VCaP (cell line): ENCODE data around the gene PRR15L.
A peak's percentile ranks its signal among the peaks of the same experiment; 100 is the strongest.

Experiments
- H3K27ac ChIP-seq: fragments of 450-650 bp; 2 replicates; pipeline ENCODE4 v1.5.1; 2017
- TF ChIP-seq, protein P1 (sequence below): fragments of 450-650 bp; conservative IDR thresholded peaks from 2 replicates; pipeline ENCODE4 v1.5.1; 2017; ENCODE audit warnings: mild to moderate bottlenecking, moderate library complexity

The PRR15L gene

DNA sequence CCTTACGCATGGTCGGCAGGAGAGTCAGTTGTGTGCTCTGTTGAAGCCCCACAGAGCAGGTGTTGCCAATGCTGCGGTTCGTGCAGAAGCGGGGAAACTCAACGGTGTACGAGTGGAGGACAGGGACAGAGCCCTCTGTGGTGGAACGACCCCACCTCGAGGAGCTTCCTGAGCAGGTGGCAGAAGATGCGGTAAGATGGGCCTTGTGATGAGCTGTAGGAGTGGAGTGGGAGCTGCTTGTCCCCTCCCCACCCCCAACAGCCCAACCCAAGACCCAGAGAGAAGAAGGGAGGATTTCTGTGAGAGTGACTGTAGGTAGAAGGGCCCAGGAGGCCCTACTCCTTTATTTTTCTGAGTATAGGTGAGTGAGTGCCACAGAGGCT, 18.1 kb upstream of the PRR15L start:
- no peak overlapping the region for H3K27ac ChIP-seq
- TF ChIP-seq, protein P1, sequence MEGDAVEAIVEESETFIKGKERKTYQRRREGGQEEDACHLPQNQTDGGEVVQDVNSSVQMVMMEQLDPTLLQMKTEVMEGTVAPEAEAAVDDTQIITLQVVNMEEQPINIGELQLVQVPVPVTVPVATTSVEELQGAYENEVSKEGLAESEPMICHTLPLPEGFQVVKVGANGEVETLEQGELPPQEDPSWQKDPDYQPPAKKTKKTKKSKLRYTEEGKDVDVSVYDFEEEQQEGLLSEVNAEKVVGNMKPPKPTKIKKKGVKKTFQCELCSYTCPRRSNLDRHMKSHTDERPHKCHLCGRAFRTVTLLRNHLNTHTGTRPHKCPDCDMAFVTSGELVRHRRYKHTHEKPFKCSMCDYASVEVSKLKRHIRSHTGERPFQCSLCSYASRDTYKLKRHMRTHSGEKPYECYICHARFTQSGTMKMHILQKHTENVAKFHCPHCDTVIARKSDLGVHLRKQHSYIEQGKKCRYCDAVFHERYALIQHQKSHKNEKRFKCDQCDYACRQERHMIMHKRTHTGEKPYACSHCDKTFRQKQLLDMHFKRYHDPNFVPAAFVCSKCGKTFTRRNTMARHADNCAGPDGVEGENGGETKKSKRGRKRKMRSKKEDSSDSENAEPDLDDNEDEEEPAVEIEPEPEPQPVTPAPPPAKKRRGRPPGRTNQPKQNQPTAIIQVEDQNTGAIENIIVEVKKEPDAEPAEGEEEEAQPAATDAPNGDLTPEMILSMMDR: no peak

DNA sequence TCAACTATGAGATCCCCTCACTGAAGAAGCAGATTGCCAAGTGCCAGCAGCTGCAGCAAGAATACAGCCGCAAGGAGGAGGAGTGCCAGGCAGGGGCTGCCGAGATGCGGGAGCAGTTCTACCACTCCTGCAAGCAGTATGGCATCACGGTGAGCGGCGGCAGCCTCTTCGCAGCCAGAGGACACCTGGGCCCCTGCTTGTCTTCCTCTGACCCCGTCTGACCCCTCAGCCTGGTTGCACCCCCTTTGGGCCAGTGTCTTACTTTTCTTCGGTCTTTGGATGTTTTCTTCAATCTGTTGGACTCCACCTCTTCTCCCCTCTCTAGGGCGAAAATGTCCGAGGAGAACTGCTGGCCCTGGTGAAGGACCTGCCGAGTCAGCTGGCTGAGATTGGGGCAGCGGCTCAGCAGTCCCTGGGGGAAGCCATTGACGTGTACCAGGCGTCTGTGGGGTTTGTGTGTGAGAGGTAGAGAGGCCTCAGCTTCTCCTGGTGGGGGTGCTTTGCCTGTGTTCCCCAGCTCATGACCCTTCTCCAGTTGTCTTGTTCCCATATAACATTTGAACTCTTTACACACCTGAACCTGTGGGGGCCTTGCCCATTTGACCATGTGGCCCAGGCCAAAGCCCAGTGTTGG, 17.6 kb upstream of the PRR15L start:
- TF ChIP-seq, protein P1: no peak
- H3K27ac ChIP-seq: no peak overlapping the region

- H3K27ac ChIP-seq: no peak overlapping the region
- TF ChIP-seq, protein P1: no peak
Observed at GRCh38 chr17:47973541-47973940, 15.9 kb upstream of the PRR15L start.

DNA sequence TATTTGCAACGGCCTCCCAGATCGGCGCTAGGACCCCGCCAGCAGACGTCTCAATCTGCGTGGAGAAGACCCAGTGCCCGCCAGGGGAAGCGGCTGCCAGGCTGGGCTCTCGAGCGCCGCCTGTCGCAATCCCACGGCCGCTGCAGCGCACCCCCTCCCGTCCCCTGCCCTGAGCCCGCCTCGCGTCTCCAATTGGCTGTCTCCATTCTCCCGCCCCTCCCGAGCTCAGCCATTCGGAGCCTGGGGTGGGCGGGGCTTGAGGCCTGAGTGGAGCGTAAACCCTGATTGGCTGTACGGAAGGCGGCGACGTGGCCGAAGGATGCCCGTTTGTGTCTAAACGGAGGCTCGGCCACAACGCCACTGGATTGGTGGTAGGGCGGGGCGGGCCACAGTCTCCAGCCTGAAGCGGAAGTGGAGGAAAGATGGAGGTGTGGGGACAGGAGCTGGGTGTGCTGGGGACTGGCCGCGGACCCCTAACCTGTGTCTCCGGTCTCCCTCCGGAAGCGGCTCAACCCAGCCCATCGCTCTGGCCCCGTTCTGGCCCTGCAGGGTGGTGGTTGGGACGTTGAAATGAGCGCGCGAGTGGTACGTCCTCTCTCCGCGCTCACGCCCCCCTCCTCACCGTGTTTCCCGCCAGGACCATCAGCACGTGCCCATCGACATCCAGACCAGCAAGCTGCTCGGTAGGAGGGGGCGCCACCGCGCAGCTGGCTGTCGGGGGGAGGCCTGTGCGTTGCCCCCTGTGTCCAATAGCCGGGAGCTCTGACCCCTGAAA, 13.2 kb upstream of the PRR15L start, which contains the start of gene CDK5RAP3:
Gene CDK5RAP3, plus strand, starts transcription at position 389 of the 775 bp plus-strand sequence. Its CDS starts 34 bp downstream, at position 423.
- H3K27ac ChIP-seq: peak within 1 kb of the TSS; percentile 76
- TF ChIP-seq, protein P1: peak; percentile 99

GRCh38 chr17:47969930-47970724, 12.4 kb upstream of the PRR15L start:
- TF ChIP-seq, protein P1: 0 out of 2 replicates have a peak, but pooled peaks have one; percentile 55
- H3K27ac ChIP-seq: peak overlapping the region; percentile 76

- no peak overlapping the region for H3K27ac ChIP-seq
- TF ChIP-seq, protein P1: no peak
Observed at GRCh38 chr17:47968836-47969235, 11.2 kb upstream of the PRR15L start.

GRCh38 chr17:47967607-47968252, 10.0 kb upstream of the PRR15L start:
- TF ChIP-seq, protein P1: no peak
- no peak overlapping the region for H3K27ac ChIP-seq
